GM19324 (cell line): ENCODE measurements around the gene PCLAF.
"Not testable (repeated sequence)": the region's sequence is repeated elsewhere in the genome, so short reads cannot be mapped to it uniquely, and the experiment has no call there.

Experiments used
- ATAC-seq: cut with Tn5 transposase; IDR thresholded peaks from one replicate; pipeline ENCODE4 v1.9.1; 2021; ENCODE audit warnings: mild to moderate bottlenecking, moderate library complexity; ENCODE audit not compliant: unreplicated experiment, low FRiP score

The PCLAF gene

GRCh38 chr15:64326975-64327374, 54.3 kb downstream of the PCLAF start:
- ATAC-seq: not testable (repeated sequence)

DNA sequence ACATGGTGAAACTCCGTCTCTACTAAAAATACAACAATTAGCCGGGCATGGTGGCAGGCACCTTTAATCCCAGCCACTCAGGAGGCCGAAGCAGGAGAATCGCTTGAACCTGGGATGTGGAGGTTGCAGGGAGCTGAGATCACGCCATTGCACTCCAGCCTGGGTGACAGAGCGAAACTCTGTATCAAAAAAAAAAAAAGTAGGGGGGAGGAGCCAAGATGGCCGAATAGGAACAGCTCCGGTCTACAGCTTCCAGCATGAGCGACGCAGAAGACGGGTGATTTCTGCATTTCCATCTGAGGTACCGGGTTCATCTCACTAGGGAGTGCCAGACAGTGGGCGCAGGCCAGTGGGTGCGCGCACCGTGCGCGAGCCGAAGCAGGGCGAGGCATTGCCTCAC, 54.8 kb downstream of the PCLAF start:
- not testable (repeated sequence) for ATAC-seq

DNA sequence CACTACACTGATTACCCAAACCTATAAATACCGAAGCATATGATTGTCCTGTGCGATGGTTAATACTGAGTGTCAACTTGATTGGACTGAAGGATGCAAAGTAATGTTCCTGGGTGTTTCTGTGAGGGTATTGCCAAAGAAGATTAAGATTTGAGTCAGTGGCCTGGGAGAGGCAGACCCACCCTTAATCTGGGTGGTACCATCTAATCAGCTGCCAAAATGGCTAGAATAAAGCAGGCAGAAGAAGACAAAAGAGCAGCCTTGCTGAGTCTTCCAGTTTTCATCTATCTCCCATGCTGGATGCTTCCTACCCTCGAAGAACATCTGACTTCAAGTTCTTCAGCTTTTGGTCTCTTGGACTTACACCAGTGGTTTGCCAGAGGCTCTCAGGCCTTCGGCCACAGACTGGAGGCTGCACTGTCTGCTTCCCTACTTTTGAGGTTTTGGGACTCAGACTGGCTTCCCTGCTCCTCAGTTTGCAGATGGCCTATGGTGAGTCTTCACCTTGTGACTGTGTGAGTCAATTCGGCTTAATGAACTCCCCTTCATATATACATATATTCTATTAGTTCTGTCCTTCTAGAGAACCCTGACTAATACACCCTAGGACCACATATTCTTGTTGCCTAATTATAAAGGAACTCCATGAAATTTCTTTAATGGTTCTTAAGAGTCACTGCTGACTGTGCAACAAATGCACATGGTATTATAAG, 56.9 kb downstream of the PCLAF start:
- ATAC-seq: no peak

DNA sequence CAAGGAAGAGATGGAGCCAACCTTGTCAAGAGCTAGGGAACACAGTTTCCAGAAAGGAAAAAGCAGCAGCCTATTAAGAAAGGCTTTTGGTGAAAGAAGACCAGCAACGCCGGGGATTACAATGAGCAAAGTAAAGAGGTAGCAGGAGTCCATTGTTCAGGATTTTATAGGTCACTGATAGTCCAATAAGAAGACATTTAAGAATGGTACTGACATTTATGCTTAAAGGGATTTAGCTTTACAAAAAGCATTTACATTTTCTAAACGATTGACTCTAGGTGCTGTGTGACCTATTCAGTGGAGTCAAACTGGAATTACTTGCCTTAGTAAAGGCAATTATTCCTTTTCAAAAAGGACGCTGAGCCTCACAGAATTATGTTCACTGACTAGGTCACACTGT, 66.0 kb downstream of the PCLAF start:
- no peak for ATAC-seq

DNA sequence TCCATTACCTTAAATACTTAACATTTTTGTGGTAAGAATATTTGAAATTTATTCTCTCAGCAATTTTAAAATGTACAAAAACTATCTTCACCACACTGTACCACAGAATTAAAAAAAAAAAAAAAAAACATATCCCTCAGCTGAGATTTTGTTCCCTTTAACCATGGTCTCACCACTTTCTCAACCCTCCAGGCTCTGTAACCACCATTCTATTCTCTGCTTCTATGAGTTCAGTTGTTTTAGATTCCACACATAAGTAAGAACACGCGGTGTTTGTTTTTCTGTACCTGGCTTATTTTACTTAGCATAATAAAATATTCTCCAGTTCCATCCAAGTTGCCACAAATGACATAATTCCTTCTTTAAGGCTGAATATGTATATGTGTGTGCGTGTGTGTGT, 66.8 kb downstream of the PCLAF start:
- no peak for ATAC-seq
